C4-2B (cell line): ENCODE data around the gene INHBB.

ENCODE experiments used
- CTCF ChIP-seq: fragments of 450-650 bp; conservative IDR thresholded peaks from 2 replicates; pipeline ENCODE4 v1.5.1; 2017; ENCODE audit warnings: mild to moderate bottlenecking
- ZFX ChIP-seq: fragments of 450-650 bp; IDR thresholded peaks from 2 replicates; pipeline ENCODE4 v1.6.1; 2017

GRCh38 chr2:120367649-120368048 is 21.7 kb downstream of the INHBB start:
- TF ChIP-seq CTCF (no peak), ZFX (no peak)
